Measurements from ENCODE around the gene TRAPPC8. TPM values are rescaled to one million over a fixed set of nuclear protein-coding genes. Genes with fewer than 3 reads are reported as not detected.
A peak's percentile ranks its signal among the peaks of the same experiment; 100 is the strongest.
"Not testable (repeated sequence)": the region's sequence is repeated elsewhere in the genome, so short reads cannot be mapped to it uniquely, and the experiment has no call there.

TRAPPC8 gene
- total and polyA plus RNA-seq, 7 donors = 12.6 to 50.4 (median 33.8) TPM

GRCh38 chr18:31918733-31919132, 24.2 kb downstream of the TRAPPC8 start:
- H3K9me3 ChIP-seq = no peaks in the 10 kb centered on the region
- H3K4me1 ChIP-seq = no peaks in the 10 kb centered on the region
- no peak overlapping the region for H3K4me3 ChIP-seq
- TF ChIP-seq POLR2AphosphoS5 (IDR thresholded peaks at IDR 0.05) (no peak), POLR2A (IDR thresholded peaks at IDR 0.05) (no peak)
- intact Hi-C loops (cut with DNase I) = loop anchor here (10.0 kb wide), 1 partner anchor 54 kb away; no protein-coding TSS in a partner anchor
- H3K27me3 ChIP-seq = no peaks in the 10 kb centered on the region
- H3K36me3 ChIP-seq = peaks cover 0 to 50% (median 5%) of the 10 kb centered on the region in 4 donors
- no peak overlapping the region for H3K27ac ChIP-seq
- WGBS, 2 donors = 97 to 99% methylated on average over 1 of the region's 1 CpG
- no peak for DNase-seq

GRCh38 chr18:31901063-31901462, 41.9 kb downstream of the TRAPPC8 start:
- H3K4me3 ChIP-seq = no peak overlapping the region
- H3K9me3 ChIP-seq = no peaks in the 10 kb centered on the region
- no peak for TF ChIP-seq EP300 (IDR thresholded peaks at IDR 0.05)
- no peak for TF ChIP-seq POLR2A (IDR thresholded peaks at IDR 0.05)
- TF ChIP-seq CTCF (IDR thresholded peaks at IDR 0.05) = no peak
- TF ChIP-seq POLR2AphosphoS5 (IDR thresholded peaks at IDR 0.05) = no peak
- peaks cover 0 to 84% (median 7%) of the 10 kb centered on the region in 4 donors for H3K36me3 ChIP-seq
- peaks cover 0 to 20% (median 12%) of the 10 kb centered on the region in 4 donors for H3K4me1 ChIP-seq
- H3K27ac ChIP-seq = peak overlapping the region in 3 of 4 donors; percentile 4 to 53 (median 23)
- no peaks in the 10 kb centered on the region for H3K27me3 ChIP-seq
- no peak for DNase-seq
- intact Hi-C loops (cut with DNase I) = no loop called here

- H3K27me3 ChIP-seq; DNase-seq; H3K4me3 ChIP-seq; H3K9me3 ChIP-seq; intact Hi-C loops (cut with DNase I); H3K27ac ChIP-seq: not testable (repeated sequence)
- Histone ChIP-seq H3K36me3 (peaks cover 0 to 78% (median 2%) of the 10 kb centered on the region in 4 donors), H3K4me1 (peaks cover 0 to 20% (median 12%) of the 10 kb centered on the region in 4 donors)
- 97% methylated on average over 7 of the region's 7 CpGs for WGBS, 2 donors
Observed at GRCh38 chr18:31899771-31900170, 43.2 kb downstream of the TRAPPC8 start.

- Histone ChIP-seq H3K36me3 (peaks cover 0 to 59% (median 9%) of the 10 kb centered on the region in 4 donors), H3K9me3 (no peaks in the 10 kb centered on the region), H3K4me1 (no peaks in the 10 kb centered on the region), H3K4me3 (no peak overlapping the region), H3K27ac (no peak overlapping the region), H3K27me3 (no peaks in the 10 kb centered on the region)
- TF ChIP-seq EP300 (IDR thresholded peaks at IDR 0.05) (no peak), CTCF (IDR thresholded peaks at IDR 0.05) (no peak), POLR2A (IDR thresholded peaks at IDR 0.05) (no peak), POLR2AphosphoS5 (IDR thresholded peaks at IDR 0.05) (no peak)
- intact Hi-C loops (cut with DNase I) = no loop called here
- no peak for DNase-seq
- WGBS, 2 donors = 94 to 97% methylated on average over 4 of the region's 4 CpGs
Observed at GRCh38 chr18:31892936-31893335, 50.0 kb downstream of the TRAPPC8 start.

GRCh38 chr18:31891566-31891965, 51.4 kb downstream of the TRAPPC8 start:
- H3K4me3 ChIP-seq = no peak overlapping the region
- H3K36me3 ChIP-seq = peaks cover 0 to 60% (median 7%) of the 10 kb centered on the region in 4 donors
- no peak overlapping the region for H3K27ac ChIP-seq
- H3K27me3 ChIP-seq = no peaks in the 10 kb centered on the region
- intact Hi-C loops (cut with DNase I) = no loop called here
- TF ChIP-seq POLR2AphosphoS5 (IDR thresholded peaks at IDR 0.05) = no peak
- no peak for TF ChIP-seq EP300 (IDR thresholded peaks at IDR 0.05)
- no peak for TF ChIP-seq CTCF (IDR thresholded peaks at IDR 0.05)
- no peak for TF ChIP-seq POLR2A (IDR thresholded peaks at IDR 0.05)
- no peak for DNase-seq
- no peaks in the 10 kb centered on the region for H3K9me3 ChIP-seq
- no peaks in the 10 kb centered on the region for H3K4me1 ChIP-seq
- WGBS, 2 donors = 97 to 98% methylated on average over 3 of the region's 3 CpGs

- 97% methylated on average over 4 of the region's 4 CpGs for WGBS, 2 donors
- Histone ChIP-seq H3K36me3 (peaks cover 0 to 75% (median 4%) of the 10 kb centered on the region in 4 donors), H3K9me3 (no peaks in the 10 kb centered on the region), H3K4me1 (no peaks in the 10 kb centered on the region), H3K27me3 (no peaks in the 10 kb centered on the region), H3K27ac (no peak overlapping the region), H3K4me3 (no peak overlapping the region)
- DNase-seq = no peak
- intact Hi-C loops (cut with DNase I) = no loop called here
- TF ChIP-seq EP300 (IDR thresholded peaks at IDR 0.05) (no peak), POLR2A (IDR thresholded peaks at IDR 0.05) (no peak), CTCF (IDR thresholded peaks at IDR 0.05) (no peak), POLR2AphosphoS5 (IDR thresholded peaks at IDR 0.05) (no peak)
Observed at GRCh38 chr18:31884020-31884419, 58.9 kb downstream of the TRAPPC8 start.
